HepG2 (cell line): ENCODE results near the gene CFAP99. TPM values are rescaled to one million over a fixed set of nuclear protein-coding genes. Genes with fewer than 3 reads are reported as not detected.

Source experiments
- DPF2 ChIP-seq: sonication (generic); formaldehyde crosslinking; IDR thresholded peaks from 2 replicates; pipeline ENCODE4 v1.4.0; 2020; ENCODE audit warnings: mild to moderate bottlenecking, low read depth, missing genetic modification reagents, borderline replicate concordance
- GABPB1 ChIP-seq: IDR thresholded peaks from 2 replicates; pipeline ENCODE4 v1.6.1; 2016; ENCODE audit warnings: mild to moderate bottlenecking, missing genetic modification reagents, moderate library complexity, missing compliant biosample characterization
- GATA4 ChIP-seq: sonication (generic); IDR thresholded peaks from 2 replicates; pipeline ENCODE4 v1.6.1; 2016; ENCODE audit warnings: antibody characterized with exemption, low read depth, borderline replicate concordance
- GPN1 ChIP-seq: sonication (generic); formaldehyde crosslinking; IDR thresholded peaks from 2 replicates; pipeline ENCODE4 v1.5.1; 2020; ENCODE audit warnings: missing genetic modification reagents, borderline replicate concordance
- KAT7 ChIP-seq: IDR thresholded peaks from 2 replicates; pipeline ENCODE4 v1.6.1; 2018; ENCODE audit warnings: borderline replicate concordance, missing compliant biosample characterization
- PCBP2 ChIP-seq: fragments of 200-400 bp; formaldehyde crosslinking; optimal IDR thresholded peaks from 2 replicates; pipeline ENCODE3; 2018; ENCODE audit warnings: low read length, low read depth; ENCODE audit not compliant: poor library complexity, severe bottlenecking
- POLR2G ChIP-seq: fragments of 200-400 bp; formaldehyde crosslinking; IDR thresholded peaks from 2 replicates; pipeline ENCODE4 v1.6.1; 2018; ENCODE audit warnings: mild to moderate bottlenecking, low read depth, low read length, moderate library complexity
- SMAD9 ChIP-seq: sonication (generic); formaldehyde crosslinking; IDR thresholded peaks from 2 replicates; pipeline ENCODE4 v1.5.1; 2020; ENCODE audit warnings: mild to moderate bottlenecking, missing genetic modification reagents
- ZFP62 ChIP-seq: sonication (generic); formaldehyde crosslinking; IDR thresholded peaks from 2 replicates; pipeline ENCODE4 v1.4.0; 2020; ENCODE audit warnings: missing genetic modification reagents
- ZNF274 ChIP-seq: sonication (generic); formaldehyde crosslinking; IDR thresholded peaks from 2 replicates; pipeline ENCODE4 v1.5.1; 2020; ENCODE audit warnings: mild to moderate bottlenecking, missing genetic modification reagents
- ZNF296 ChIP-seq: sonication (generic); formaldehyde crosslinking; conservative IDR thresholded peaks from 2 replicates; pipeline ENCODE4 v1.5.0; 2020; ENCODE audit warnings: mild to moderate bottlenecking, missing genetic modification reagents
- ZNF331 ChIP-seq: sonication (generic); formaldehyde crosslinking; IDR thresholded peaks from 2 replicates; pipeline ENCODE4 v1.4.0; 2020; ENCODE audit warnings: missing genetic modification reagents
- ZNF432 ChIP-seq: sonication (generic); formaldehyde crosslinking; IDR thresholded peaks from 2 replicates; pipeline ENCODE4 v1.5.0; 2020; ENCODE audit warnings: missing genetic modification reagents, mild to moderate bottlenecking, borderline replicate concordance
- ZNF547 ChIP-seq: sonication (generic); formaldehyde crosslinking; IDR thresholded peaks from 2 replicates; pipeline ENCODE4 v1.5.1; 2020; ENCODE audit warnings: mild to moderate bottlenecking, missing genetic modification reagents
- ZNF629 ChIP-seq: sonication (generic); formaldehyde crosslinking; conservative IDR thresholded peaks from 2 replicates; pipeline ENCODE4 v1.5.0; 2020; ENCODE audit warnings: missing genetic modification reagents
- polyA plus RNA-seq, 8 experiments: library from polyadenylated mRNA; depleted of rRNA in 3 of 8; stranded (reverse) in 7 of 8; unstranded in 1 of 8; fragments of >200 nt; fragmentation: Illumina TruSeq in 4 of 8; extraction: Trizol in 4 of 8; gene quantifications; 2 replicates each; pipeline versions ENCODE4 v1.2.1 to v1.2.3, GENCODE V29; 2011 to 2016; ENCODE audit warnings: low read depth in 4 of 8, missing spikeins in 1 of 8, mixed read lengths in 1 of 8; ENCODE audit not compliant: insufficient read depth in 1 of 8
- total RNA-seq, 5 experiments: library from RNA; depleted of rRNA; stranded (reverse); fragments of >200 nt; fragmentation: Illumina TruSeq; extraction: Trizol; gene quantifications; 2 replicates each; pipeline ENCODE4 v1.2.3, GENCODE V29; 2016; ENCODE audit warnings: low read depth in 1 of 5
- TF ChIP-seq, protein P1 (sequence below): IDR thresholded peaks from 2 replicates; pipeline ENCODE4 v1.6.1; 2016; ENCODE audit warnings: missing compliant biosample characterization, missing genetic modification reagents, borderline replicate concordance
- TF ChIP-seq, protein P2 (sequence below): sonication (generic); formaldehyde crosslinking; IDR thresholded peaks from 2 replicates; pipeline ENCODE4 v1.4.0; 2020; ENCODE audit warnings: missing genetic modification reagents, borderline replicate concordance
- TF ChIP-seq, protein P3 (sequence below): sonication (generic); IDR thresholded peaks from 2 replicates; pipeline ENCODE4 v1.6.1; 2016; ENCODE audit warnings: low read depth, borderline replicate concordance
- TF ChIP-seq, protein P4 (sequence below): sonication (generic); formaldehyde crosslinking; IDR thresholded peaks from 2 replicates; pipeline ENCODE4 v1.8.0; 2022; ENCODE audit warnings: mild to moderate bottlenecking, missing genetic modification reagents, moderate library complexity
- TF ChIP-seq, protein P5 (sequence below): IDR thresholded peaks from 2 replicates; pipeline ENCODE4 v1.6.1; 2016; ENCODE audit warnings: mild to moderate bottlenecking, missing biosample characterization, missing genetic modification reagents

Gene CFAP99
- total and polyA plus RNA-seq, 2 of the 13 experiments (the other 11 are each of a cell fraction or from before 2014, with no cell fraction given) = not detected

DNA sequence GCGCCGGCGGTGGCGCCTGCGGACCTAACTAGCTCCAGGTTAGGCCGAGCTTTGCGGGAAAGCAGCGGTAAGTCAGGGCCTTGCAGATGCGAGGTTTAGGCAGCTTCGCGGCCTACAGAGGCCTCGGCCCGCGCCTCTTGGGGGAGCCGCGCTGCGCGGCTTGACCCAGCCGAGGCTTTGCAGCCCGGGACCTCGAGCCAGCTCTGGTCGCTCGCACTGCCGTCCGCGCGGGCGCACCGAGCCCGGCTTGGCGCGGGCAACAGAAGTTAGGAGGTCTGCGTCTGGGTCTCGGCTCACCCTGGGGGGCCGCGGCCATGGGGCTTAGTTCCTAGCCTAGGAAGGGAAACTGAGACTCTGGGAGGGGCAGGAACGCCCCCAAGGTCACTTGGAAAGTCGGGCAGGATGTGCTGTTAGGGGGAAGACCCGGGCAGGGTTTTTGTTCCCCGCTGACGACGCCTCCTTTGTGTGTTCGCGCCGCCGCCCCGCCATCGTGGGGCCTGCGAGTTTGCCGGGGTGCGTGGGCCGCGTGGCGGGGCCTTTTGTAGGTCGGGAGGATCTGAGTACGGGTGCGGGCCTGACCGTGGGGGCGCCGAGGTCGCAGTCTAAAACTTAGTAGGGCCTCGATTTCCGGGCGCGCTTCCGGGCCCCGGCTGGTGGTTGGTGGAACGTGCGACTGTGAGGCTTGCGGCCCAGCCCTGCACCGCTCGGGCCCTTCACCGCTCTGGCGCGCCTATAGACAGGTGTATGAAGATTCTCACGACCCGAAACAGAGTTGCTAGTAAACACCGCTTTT lies 50.6 kb downstream of the CFAP99 start (continued):
- TF ChIP-seq, protein P1, sequence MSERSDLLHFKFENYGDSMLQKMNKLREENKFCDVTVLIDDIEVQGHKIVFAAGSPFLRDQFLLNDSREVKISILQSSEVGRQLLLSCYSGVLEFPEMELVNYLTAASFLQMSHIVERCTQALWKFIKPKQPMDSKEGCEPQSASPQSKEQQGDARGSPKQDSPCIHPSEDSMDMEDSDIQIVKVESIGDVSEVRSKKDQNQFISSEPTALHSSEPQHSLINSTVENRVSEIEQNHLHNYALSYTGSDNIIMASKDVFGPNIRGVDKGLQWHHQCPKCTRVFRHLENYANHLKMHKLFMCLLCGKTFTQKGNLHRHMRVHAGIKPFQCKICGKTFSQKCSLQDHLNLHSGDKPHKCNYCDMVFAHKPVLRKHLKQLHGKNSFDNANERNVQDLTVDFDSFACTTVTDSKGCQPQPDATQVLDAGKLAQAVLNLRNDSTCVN (CRISPR knock-in tag) = peak; percentile 60; the same call in 1 of the 2 replicates
- TF ChIP-seq POLR2G (no peak), ZNF331 (0 out of 2 replicates have a peak, but pooled peaks have one; percentile 18), ZNF274 (no peak), GPN1 (CRISPR knock-in tag) (no peak), ZNF547 (CRISPR knock-in tag) (peak; percentile 43; the same call in 1 of the 2 replicates), ZNF296 (CRISPR knock-in tag) (no peak), PCBP2 (no peak), ZNF629 (CRISPR knock-in tag) (no peak), GABPB1 (CRISPR knock-in tag) (peak; percentile 60), DPF2 (no peak), GATA4 (no peak), KAT7 (0 out of 2 replicates have a peak, but pooled peaks have one; percentile 21), ZFP62 (no peak), ZNF432 (CRISPR knock-in tag) (0 out of 2 replicates have a peak, but pooled peaks have one; percentile 82), SMAD9 (no peak)
- TF ChIP-seq, protein P2, sequence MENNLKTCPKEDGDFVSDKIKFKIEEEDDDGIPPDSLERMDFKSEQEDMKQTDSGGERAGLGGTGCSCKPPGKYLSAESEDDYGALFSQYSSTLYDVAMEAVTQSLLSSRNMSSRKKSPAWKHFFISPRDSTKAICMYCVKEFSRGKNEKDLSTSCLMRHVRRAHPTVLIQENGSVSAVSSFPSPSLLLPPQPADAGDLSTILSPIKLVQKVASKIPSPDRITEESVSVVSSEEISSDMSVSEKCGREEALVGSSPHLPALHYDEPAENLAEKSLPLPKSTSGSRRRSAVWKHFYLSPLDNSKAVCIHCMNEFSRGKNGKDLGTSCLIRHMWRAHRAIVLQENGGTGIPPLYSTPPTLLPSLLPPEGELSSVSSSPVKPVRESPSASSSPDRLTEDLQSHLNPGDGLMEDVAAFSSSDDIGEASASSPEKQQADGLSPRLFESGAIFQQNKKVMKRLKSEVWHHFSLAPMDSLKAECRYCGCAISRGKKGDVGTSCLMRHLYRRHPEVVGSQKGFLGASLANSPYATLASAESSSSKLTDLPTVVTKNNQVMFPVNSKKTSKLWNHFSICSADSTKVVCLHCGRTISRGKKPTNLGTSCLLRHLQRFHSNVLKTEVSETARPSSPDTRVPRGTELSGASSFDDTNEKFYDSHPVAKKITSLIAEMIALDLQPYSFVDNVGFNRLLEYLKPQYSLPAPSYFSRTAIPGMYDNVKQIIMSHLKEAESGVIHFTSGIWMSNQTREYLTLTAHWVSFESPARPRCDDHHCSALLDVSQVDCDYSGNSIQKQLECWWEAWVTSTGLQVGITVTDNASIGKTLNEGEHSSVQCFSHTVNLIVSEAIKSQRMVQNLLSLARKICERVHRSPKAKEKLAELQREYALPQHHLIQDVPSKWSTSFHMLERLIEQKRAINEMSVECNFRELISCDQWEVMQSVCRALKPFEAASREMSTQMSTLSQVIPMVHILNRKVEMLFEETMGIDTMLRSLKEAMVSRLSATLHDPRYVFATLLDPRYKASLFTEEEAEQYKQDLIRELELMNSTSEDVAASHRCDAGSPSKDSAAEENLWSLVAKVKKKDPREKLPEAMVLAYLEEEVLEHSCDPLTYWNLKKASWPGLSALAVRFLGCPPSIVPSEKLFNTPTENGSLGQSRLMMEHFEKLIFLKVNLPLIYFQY (CRISPR knock-in tag) = no peak
- TF ChIP-seq, protein P3, sequence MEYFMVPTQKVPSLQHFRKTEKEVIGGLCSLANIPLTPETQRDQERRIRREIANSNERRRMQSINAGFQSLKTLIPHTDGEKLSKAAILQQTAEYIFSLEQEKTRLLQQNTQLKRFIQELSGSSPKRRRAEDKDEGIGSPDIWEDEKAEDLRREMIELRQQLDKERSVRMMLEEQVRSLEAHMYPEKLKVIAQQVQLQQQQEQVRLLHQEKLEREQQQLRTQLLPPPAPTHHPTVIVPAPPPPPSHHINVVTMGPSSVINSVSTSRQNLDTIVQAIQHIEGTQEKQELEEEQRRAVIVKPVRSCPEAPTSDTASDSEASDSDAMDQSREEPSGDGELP = no peak
- TF ChIP-seq, protein P4, sequence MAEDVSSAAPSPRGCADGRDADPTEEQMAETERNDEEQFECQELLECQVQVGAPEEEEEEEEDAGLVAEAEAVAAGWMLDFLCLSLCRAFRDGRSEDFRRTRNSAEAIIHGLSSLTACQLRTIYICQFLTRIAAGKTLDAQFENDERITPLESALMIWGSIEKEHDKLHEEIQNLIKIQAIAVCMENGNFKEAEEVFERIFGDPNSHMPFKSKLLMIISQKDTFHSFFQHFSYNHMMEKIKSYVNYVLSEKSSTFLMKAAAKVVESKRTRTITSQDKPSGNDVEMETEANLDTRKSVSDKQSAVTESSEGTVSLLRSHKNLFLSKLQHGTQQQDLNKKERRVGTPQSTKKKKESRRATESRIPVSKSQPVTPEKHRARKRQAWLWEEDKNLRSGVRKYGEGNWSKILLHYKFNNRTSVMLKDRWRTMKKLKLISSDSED (CRISPR knock-in tag) = no peak
- TF ChIP-seq, protein P5, sequence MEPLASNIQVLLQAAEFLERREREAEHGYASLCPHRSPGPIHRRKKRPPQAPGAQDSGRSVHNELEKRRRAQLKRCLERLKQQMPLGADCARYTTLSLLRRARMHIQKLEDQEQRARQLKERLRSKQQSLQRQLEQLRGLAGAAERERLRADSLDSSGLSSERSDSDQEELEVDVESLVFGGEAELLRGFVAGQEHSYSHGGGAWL (CRISPR knock-in tag) = 0 out of 2 replicates have a peak, but pooled peaks have one; percentile 20
